Stimulated activated CD4-positive, alpha-beta T cell treated with anti-CD3 and anti-CD28 coated beads, Interleukin-4, amount 100 ng/mL, for 24 hours (primary cell): ENCODE measurements around the gene ATG14.
"Not testable (repeated sequence)": the region's sequence is repeated elsewhere in the genome, so short reads cannot be mapped to it uniquely, and the experiment has no call there.

ENCODE experiments used
- DNase-seq: peaks from one replicate; pipeline ENCODE4 v3.0.0-alpha.2; 2020

Gene ATG14

GRCh38 chr14:55386037-55386808 is 25.4 kb downstream of the ATG14 start:
- peak; percentile 36 for DNase-seq

DNA sequence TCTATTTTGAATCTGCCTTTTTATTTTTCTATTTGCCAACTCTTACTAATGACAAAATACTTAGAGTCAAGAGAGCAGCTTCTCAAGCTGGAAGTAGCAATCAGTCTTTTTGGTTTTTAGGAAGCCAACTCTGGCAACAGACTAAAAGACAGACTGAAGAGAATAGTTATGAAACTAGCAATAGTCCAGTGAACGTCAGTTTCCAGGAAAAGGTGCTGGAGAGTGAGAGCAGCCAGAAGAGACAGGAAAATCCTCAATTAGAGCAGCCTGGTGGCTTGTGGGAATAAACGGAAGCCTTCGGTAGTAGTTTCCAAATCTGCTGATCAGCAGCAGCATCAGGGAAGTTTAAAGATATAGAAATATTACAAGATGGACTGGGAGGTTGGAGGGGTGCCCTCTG is 27.1 kb downstream of the ATG14 start:
- DNase-seq, result no peak

DNA sequence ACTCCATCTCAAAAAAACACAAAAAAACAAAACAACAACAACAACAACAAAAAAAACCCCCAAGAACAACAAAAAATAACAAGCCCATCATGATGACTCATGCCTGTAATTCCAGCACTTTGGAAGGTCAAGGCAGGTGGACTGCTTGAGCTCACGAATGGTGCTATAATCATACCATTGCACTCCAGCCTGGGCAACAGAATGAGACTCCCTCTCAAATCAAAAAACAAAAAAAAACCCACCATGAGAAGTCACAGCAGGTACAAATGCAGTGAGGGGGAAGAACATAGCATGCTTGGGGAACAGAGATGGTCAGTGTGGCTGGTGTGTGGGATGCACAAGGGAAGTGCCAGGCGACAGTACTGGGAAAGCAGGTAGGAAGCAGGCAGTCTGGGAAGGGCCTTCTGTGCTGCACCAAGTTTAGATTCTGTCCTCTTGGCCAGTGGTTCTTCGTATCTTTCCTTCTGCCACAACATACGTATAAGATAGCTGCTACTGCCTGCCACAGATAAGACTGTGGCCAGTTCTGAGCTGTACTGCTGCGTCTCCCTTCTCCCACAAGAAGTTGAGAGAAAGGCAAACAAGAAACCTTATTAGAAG is 28.0 kb downstream of the ATG14 start:
- DNase-seq, result no peak

GRCh38 chr14:55383056-55383466 is 28.6 kb downstream of the ATG14 start:
- not testable (repeated sequence) for DNase-seq

- DNase-seq, result no peak
These were observed 29.1 kb downstream of the ATG14 start for GRCh38 chr14:55382483-55382882.

GRCh38 chr14:55381561-55381960 is 30.1 kb downstream of the ATG14 start:
- DNase-seq, result no peak

GRCh38 chr14:55381040-55381439 is 30.6 kb downstream of the ATG14 start:
- no peak for DNase-seq

DNA sequence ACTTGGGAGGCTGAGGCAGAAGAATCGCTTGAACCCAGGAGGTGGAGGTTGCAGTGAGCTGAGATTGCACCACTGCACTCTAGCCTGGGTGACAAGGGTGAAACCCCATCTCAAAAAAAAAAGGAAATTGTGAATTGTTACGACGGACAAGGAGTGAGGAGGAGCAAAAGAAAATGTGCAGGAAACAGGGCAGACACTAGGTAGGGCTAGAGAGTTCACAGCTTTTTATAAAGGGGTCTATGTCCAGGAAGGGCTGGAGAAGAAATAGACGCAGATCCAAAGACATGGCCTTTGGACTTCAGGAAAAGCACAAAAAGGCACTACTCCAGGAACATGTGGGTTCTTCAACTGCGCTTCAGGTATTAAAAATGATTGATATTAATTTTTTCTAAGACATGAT is 34.4 kb downstream of the ATG14 start:
- no peak for DNase-seq

DNA sequence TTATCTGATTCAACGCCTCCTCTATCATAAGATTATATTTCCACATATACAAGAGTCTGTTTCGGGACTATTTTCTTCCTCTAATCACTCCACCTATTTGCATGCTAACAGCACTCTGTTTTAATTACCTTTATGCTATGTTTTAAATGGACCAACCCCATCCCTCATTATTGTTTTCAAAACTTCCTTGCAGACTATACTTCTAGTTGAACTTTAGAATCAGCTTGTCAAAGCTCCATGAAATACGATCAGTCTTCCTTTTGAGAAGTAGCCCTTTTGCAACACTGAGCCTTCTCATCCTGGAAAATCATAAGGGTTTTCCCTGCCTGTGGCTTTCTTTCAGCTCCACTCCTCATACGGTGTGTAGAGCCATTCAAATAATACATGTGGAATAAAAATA is 36.9 kb downstream of the ATG14 start:
- DNase-seq, result no peak

DNA sequence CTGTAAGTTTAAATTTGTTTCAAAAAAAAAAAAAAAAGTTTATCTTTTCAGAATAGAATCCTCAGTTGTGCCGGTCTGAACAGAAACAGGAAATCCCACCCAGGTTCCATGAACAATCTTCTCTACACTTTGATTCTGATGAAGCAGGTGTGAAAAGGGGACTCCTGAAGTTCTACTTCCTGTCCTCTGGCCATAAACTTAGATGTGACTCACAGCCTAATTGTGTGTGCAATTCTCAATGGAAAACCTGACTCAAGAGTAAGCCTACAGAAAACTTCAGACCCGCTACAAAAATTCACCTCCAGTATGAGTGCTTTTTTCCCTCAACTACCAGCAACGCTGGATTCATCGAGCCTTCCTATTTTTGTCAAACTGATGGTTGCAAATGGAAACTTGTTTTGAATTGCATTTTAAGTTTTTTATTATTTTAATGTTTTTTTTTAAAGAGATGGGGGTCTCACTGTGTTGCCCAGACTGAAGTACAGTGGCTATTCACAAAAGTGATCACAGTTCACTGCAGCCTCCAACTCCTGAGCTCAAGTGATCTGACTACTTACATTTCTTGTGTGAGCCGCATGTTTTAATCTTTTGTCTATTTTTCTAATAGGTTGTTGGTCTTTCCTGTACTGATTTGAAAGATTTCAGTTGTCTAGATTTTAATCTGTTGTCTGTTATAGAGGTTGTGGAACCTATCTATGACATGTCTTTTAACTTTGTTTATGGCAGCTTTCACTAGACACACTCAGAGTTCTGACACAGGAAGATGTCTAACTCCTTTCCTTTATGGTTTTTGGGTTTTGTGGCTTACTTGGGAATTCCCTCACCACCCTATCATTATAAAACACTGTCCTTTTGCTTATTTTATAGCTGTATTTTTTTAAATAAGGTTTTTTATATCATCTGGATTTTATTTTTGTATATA is 37.6 kb downstream of the ATG14 start:
- peak; percentile 57 for DNase-seq

DNA sequence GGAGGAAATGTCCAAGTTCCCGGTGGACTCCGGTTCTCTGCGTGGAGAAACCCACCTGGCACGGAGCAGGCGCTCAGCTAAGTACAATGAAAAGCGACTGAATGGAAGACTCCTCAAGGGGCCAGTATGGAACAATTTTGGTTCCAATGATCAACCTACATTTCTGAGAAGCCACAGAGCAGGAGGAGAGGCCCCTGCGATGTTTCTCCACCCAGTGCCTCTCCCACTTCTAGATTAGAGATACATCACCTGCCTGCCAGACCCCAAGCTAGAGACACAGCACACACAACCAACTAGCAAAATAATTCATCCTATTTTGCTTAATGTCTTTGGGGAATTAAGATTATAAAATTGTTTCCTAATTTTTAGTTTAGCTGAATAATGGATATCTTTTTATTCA is 38.8 kb downstream of the ATG14 start:
- DNase-seq, result no peak

- no peak for DNase-seq
These were observed 39.2 kb downstream of the ATG14 start for GRCh38 chr14:55372423-55372822.

DNA sequence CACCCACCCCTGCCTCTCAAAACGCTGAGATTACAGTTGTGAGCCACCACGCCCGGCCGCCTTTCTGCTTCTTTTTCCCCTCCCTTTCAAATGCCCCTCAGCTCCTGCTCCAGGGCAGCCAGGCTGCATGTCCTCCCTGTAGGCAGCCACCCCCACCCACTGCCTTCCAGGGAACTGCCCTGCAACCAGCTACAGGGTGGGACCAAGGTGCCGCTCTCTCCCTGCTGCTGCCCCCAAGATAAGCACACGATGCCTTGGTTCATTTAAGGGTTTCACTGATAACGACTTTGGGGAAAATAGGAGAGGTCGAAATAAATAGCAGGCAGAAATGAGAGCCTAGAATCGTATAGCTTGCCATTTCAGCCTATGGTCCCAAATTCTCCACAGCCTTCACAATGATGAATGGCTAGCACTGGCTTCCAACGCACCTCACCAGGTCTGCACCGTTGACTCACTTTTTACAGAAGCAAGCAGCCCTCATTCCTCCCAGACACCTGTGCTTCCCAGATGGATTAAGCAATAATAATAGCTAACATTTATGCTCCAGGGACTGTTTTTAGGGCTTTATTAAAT is 40.7 kb downstream of the ATG14 start:
- DNase-seq, result no peak

- no peak for DNase-seq
These were observed 45.4 kb downstream of the ATG14 start for GRCh38 chr14:55366271-55366670.

DNA sequence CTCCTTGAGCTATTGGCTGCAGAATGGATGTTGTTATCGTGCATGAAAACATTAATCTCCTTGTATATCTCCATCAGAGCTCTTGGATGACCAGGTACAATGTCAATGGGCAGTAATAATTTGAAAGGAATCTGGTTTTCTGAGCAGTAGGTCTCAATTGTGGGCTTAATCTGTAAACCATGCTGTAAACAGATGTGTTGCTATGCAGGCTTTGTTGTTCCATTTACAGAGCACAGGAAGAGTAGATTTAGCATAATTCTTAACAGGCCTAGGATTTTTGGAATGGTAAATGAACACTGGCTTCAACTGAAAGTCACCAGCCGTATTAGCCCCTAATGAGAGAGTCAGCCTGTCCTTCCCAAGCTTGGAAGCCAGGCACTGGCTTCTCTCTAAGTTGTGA is 50.4 kb downstream of the ATG14 start:
- DNase-seq, result no peak

- DNase-seq, result no peak
These were observed 52.3 kb downstream of the ATG14 start for GRCh38 chr14:55359307-55359706.

GRCh38 chr14:55356913-55357312 is 54.7 kb downstream of the ATG14 start:
- DNase-seq, result no peak

- DNase-seq, result no peak
These were observed 55.7 kb downstream of the ATG14 start for GRCh38 chr14:55355922-55356321.

DNA sequence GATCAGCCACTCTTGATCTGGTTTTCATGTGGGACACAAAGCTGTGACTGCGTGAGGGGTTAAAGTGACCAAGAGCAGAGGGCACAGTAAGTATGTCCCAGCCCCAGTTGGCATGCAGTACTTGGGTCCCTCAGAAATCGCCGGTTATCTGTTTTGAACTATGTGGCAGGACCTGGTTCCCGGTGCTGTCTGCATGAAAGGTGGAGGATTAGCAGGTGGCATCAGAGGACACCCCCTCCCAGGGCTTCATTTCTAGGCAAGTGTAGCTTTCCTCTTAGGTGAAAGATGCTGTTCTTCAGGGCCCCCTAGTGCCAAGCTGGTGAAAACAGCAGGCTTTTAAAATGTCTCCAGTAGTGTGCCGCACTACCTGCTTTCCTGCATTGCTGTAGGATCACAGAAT is 57.1 kb downstream of the ATG14 start:
- DNase-seq, result peak; percentile 71

DNA sequence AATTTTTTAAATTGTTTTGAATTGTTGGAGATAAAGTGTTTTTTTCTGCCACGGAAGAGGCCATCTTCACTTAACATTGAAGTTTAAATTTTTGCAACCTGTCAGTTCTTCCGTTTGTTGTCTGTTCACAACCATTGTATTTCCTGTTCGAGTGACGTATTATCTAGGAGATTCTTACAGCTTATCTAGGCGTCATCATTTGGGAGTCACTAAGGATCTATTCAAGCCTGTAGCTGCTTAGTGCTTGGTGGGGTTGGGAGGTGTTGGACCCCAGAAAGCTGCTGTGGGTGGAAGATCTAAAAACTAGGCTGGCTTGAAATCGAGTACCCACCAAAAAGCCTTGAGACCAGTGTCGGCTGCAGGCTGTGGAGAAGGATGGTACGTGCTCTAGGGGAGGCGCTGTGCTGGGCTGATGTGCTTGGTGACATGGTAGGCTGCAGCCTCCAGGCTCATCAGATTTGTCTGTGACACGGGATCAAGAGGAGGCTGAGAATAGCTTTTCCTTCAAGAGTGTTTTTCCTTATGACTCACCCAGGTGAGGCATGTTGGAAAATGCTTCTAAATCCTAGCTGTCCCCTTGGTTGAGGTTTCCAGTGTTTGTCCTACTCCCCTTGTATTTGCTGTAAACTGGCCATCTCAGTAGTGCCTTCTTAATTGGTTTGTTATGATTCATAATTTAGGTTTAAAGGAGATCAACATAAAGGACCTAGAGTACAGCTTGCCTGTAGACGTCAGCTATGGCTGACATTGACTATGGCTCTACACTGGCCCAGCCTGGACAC is 57.8 kb downstream of the ATG14 start:
- DNase-seq, result no peak

DNA sequence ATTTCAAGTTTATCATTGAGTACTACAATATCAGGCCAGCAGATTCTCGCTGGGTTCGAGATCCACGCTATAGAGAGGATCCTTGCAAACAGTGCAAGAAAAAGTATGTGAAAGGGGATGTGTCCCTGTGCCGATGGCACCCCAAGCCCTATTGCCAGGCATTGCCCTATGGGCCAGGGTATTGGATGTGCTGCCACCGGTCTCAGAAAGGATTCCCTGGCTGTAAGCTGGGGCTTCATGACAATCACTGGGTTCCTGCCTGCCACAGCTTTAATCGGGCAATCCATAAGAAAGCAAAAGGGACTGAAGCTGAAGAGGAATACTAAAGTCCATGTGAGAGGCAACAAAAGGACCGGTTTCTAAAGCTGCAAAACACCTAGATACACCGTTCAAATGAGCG is 59.4 kb downstream of the ATG14 start:
- DNase-seq, result no peak

DNA sequence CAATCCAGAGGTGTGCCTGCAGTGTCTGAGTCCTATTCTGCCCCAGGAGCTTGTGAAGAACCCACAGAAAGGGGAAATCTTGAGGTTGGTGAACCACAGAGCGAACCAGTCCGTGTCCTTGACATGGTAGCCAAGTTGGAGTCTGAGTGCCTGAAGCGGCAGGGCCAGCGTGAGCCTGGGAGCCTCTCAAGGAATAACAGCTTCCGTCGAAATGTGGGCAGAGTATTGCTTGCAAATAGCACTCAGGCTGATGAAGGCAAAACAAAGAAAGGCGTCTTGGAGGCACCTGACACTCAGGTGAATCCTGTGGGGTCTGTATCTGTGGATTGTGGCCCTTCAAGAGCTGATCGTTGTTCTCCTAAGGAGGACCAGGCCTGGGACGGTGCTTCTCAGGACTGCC is 60.5 kb downstream of the ATG14 start:
- no peak for DNase-seq

- no peak for DNase-seq
These were observed 61.2 kb downstream of the ATG14 start for GRCh38 chr14:55350461-55350860.
